Esophagus squamous epithelium (tissue), 5 donors: Measurements from ENCODE around the gene SMARCC2. TPM values are rescaled to one million over a fixed set of nuclear protein-coding genes. Genes with fewer than 3 reads are reported as not detected.

Source experiments
- DNase-seq: peaks from one replicate; lab custom pipeline; 2025; lab: John Stamatoyannopoulos, UW
- H3K27ac ChIP-seq, 4 donors: fragments of 200-600 bp; sonication (generic); one replicate each; pipeline ENCODE4 v1.5.1; 2016 to 2019; ENCODE audit warnings: mild to moderate bottlenecking in 1 of 4
- H3K27me3 ChIP-seq, 4 donors: fragments of 200-600 bp; sonication (generic); 1 replicate in 3 of 4; 2 replicates in 1 of 4; pipeline versions ENCODE4 v1.5.1 to v1.6.0; 2017 to 2021; ENCODE audit warnings: antibody characterized with exemption in 1 of 4
- H3K36me3 ChIP-seq, 3 donors: fragments of 200-600 bp; sonication (generic); one replicate each; pipeline ENCODE4 v1.5.1; 2016 to 2019
- H3K4me1 ChIP-seq, 3 donors: fragments of 200-600 bp; sonication (generic); one replicate each; pipeline ENCODE4 v1.5.1; 2017 to 2019
- H3K4me3 ChIP-seq, 4 donors: fragments of 200-600 bp; sonication (generic); 1 replicate in 3 of 4; 2 replicates in 1 of 4; pipeline ENCODE4 v1.5.1; 2016 to 2019; ENCODE audit warnings: mild to moderate bottlenecking in 2 of 4, moderate library complexity in 1 of 4
- H3K9me3 ChIP-seq, 3 donors: fragments of 200-600 bp; sonication (generic); one replicate each; pipeline ENCODE4 v1.5.1; 2016 to 2019
- CTCF ChIP-seq, 6 experiments: fragments of 450-650 bp in 4 of 6; fragments of 200-600 bp in 2 of 6; sonication (generic) in 2 of 6; IDR thresholded peaks; one replicate each; pipeline ENCODE4 v1.5.1; 2016 to 2019; ENCODE audit warnings: antibody characterized with exemption in 6 of 6, mild to moderate bottlenecking in 4 of 6, moderate library complexity in 4 of 6
- POLR2A ChIP-seq, 4 donors: fragments of 450-650 bp; IDR thresholded peaks; one replicate each; pipeline ENCODE4 v1.6.1; 2017; ENCODE audit warnings: antibody characterized with exemption in 4 of 4, mild to moderate bottlenecking in 4 of 4, moderate library complexity in 3 of 4
- WGBS, 2 donors: methylation state at CpG; one replicate each; pipeline ENCODE4 v1.1.5; 2018; 5-methylcytosine and 5-hydroxymethylcytosine counted together
- intact Hi-C: fragments of 100-400 bp; cut with DNase I; formaldehyde crosslinking; loops from one replicate; pipeline ENCODE4 v1.15.0; 2022
- total RNA-seq, 4 donors: library from RNA; depleted of rRNA; stranded (reverse); fragments of >200 nt; gene quantifications; one replicate each; pipeline ENCODE4 v1.1.0, GENCODE V29; 2016
- donor health status: DM: yes; HTN: yes; CAD: no.

Gene SMARCC2
- total RNA-seq, result 10 to 100 TPM; 31.7 to 64.9 (median 46.1) TPM

GRCh38 chr12:56189099-56189917 is at the start of gene SMARCC2:
Gene SMARCC2 (minus strand): TSS chr12:56189483. CDS start chr12:56189461, 22 bp downstream.
- intact Hi-C loops, result loop anchor here (5.0 kb wide), 1 partner anchor 62 kb away; the partner anchor contains the start of gene ESYT1
- H3K4me3 ChIP-seq, result peak within 1 kb of the TSS; percentile 78 to 97 (median 90)
- peaks cover 18 to 38% (median 25%) of the 10 kb centered on the region in 3 donors for H3K4me1 ChIP-seq
- no peaks in the 10 kb centered on the region for H3K27me3 ChIP-seq
- H3K36me3 ChIP-seq, result peaks cover 6 to 30% (median 10%) of the 10 kb centered on the region in 3 donors
- DNase-seq, result peak; percentile 26
- 1% methylated on average over 13 to 28 of the region's 93 CpGs for WGBS, 2 donors
- no peaks in the 10 kb centered on the region for H3K9me3 ChIP-seq
- TF ChIP-seq CTCF (IDR thresholded peaks at IDR 0.05) (peak; percentile 58 to 95 (median 84)), POLR2A (IDR thresholded peaks at IDR 0.05) (peak in 1 of 4 donors; percentile 13)
- peak within 1 kb of the TSS; percentile 93 to 99 (median 95) for H3K27ac ChIP-seq

- intact Hi-C loops, result no loop called here
- TF ChIP-seq POLR2A (IDR thresholded peaks at IDR 0.05) (no peak), CTCF (IDR thresholded peaks at IDR 0.05) (no peak)
- Histone ChIP-seq H3K27ac (no peak overlapping the region), H3K4me3 (no peak overlapping the region), H3K9me3 (no peaks in the 10 kb centered on the region), H3K36me3 (peaks cover 2 to 61% (median 11%) of the 10 kb centered on the region in 3 donors), H3K4me1 (no peaks in the 10 kb centered on the region), H3K27me3 (no peaks in the 10 kb centered on the region)
- 69 to 74% methylated on average over 2 to 3 of the region's 11 CpGs for WGBS, 2 donors
- no peak for DNase-seq
Observed at GRCh38 chr12:56237552-56237951, 48.3 kb upstream of the SMARCC2 start.

- Histone ChIP-seq H3K4me3 (no peak overlapping the region), H3K9me3 (no peaks in the 10 kb centered on the region), H3K27me3 (no peaks in the 10 kb centered on the region), H3K27ac (no peak overlapping the region), H3K36me3 (peaks cover 0 to 55% (median 8%) of the 10 kb centered on the region in 3 donors), H3K4me1 (no peaks in the 10 kb centered on the region)
- intact Hi-C loops, result no loop called here
- no peak for DNase-seq
- 44% methylated on average over 1 of the region's 5 CpGs; no CpG with 5 or more reads in 1 of the 2 donors for WGBS, 2 donors
- TF ChIP-seq CTCF (IDR thresholded peaks at IDR 0.05), result no peak
- no peak for TF ChIP-seq POLR2A (IDR thresholded peaks at IDR 0.05)
Observed at GRCh38 chr12:56236985-56237384, 47.7 kb upstream of the SMARCC2 start.

GRCh38 chr12:56236091-56236490 is 46.8 kb upstream of the SMARCC2 start:
- Histone ChIP-seq H3K4me3 (no peak overlapping the region), H3K27me3 (no peaks in the 10 kb centered on the region), H3K9me3 (no peaks in the 10 kb centered on the region), H3K4me1 (no peaks in the 10 kb centered on the region), H3K27ac (no peak overlapping the region), H3K36me3 (peaks cover 0 to 46% (median 0%) of the 10 kb centered on the region in 3 donors)
- 83 to 100% methylated on average over 1 to 5 of the region's 6 CpGs for WGBS, 2 donors
- intact Hi-C loops, result no loop called here
- DNase-seq, result no peak
- TF ChIP-seq CTCF (IDR thresholded peaks at IDR 0.05) (no peak), POLR2A (IDR thresholded peaks at IDR 0.05) (no peak)
